Upper lobe of left lung (tissue), 6 donors: ENCODE measurements around the gene SC5D. TPM values are rescaled to one million over a fixed set of nuclear protein-coding genes. Genes with fewer than 3 reads are reported as not detected.

Experiments
- ATAC-seq, 2 donors: fragments of 200-7000 bp; cut with Tn5 transposase; one replicate each; pipeline ENCODE4 v1.9.1; 2022; ENCODE audit warnings: mild to moderate bottlenecking in 2 of 2, moderate library complexity in 2 of 2; ENCODE audit not compliant: low FRiP score in 2 of 2
- DNase-seq, 2 donors: peaks; one replicate each; pipeline ENCODE4 v3.0.0-alpha.2; 2019 to 2020
- H3K27ac ChIP-seq, 4 donors: fragments of 200-600 bp; sonication (generic); one replicate each; pipeline ENCODE4 v1.5.1; 2016 to 2019
- H3K27me3 ChIP-seq, 4 donors: fragments of 200-600 bp; sonication (generic); one replicate each; pipeline ENCODE4 v1.5.1; 2017 to 2019
- H3K36me3 ChIP-seq, 4 donors: fragments of 200-600 bp; sonication (generic); one replicate each; pipeline ENCODE4 v1.5.1; 2016 to 2019
- H3K4me1 ChIP-seq, 4 donors: fragments of 200-600 bp; sonication (generic); one replicate each; pipeline ENCODE4 v1.5.1; 2018 to 2019
- H3K4me3 ChIP-seq, 4 donors: fragments of 200-600 bp; sonication (generic); one replicate each; pipeline ENCODE4 v1.5.1; 2017 to 2019; ENCODE audit warnings: mild to moderate bottlenecking in 2 of 4, moderate library complexity in 1 of 4
- H3K9me3 ChIP-seq, 4 donors: fragments of 200-600 bp; sonication (generic); one replicate each; pipeline ENCODE4 v1.5.1; 2018 to 2019
- CTCF ChIP-seq, 6 experiments: fragments of 450-650 bp in 4 of 6; fragments of 200-600 bp in 2 of 6; sonication (generic) in 2 of 6; IDR thresholded peaks; one replicate each; pipeline ENCODE4 v1.5.1; 2016 to 2019; ENCODE audit warnings: antibody characterized with exemption in 6 of 6
- EP300 ChIP-seq, 4 donors: sonication (generic); formaldehyde crosslinking; IDR thresholded peaks; one replicate each; pipeline ENCODE4 v1.5.1; 2017; ENCODE audit warnings: antibody characterized with exemption in 4 of 4, control low read depth in 2 of 4
- POLR2A ChIP-seq, 4 donors: fragments of 450-650 bp; IDR thresholded peaks; one replicate each; pipeline ENCODE4 v1.5.1; 2016 to 2017; ENCODE audit warnings: antibody characterized with exemption in 4 of 4, mild to moderate bottlenecking in 2 of 4
- POLR2AphosphoS5 ChIP-seq, 2 donors: sonication (generic); formaldehyde crosslinking; IDR thresholded peaks; one replicate each; pipeline ENCODE4 v1.5.1; 2017; ENCODE audit warnings: antibody characterized with exemption in 2 of 2
- WGBS, 2 donors: methylation state at CpG; one replicate each; pipeline ENCODE4 v1.1.5; 2017 to 2018; 5-methylcytosine and 5-hydroxymethylcytosine counted together
- total RNA-seq, 6 donors: library from RNA; depleted of rRNA in 4 of 6; stranded (reverse); fragments of >200 nt in 4 of 6; gene quantifications; one replicate each; pipeline versions ENCODE4 v1.1.0 to v1.2.1, GENCODE V29; 2016 to 2021
- donor health status: DM: no; HTN: no; CAD: no; lungs with moderate emphysema.
- donor health status: DM: no; HTN: yes; CAD: no; lungs with severe emphysema.

The SC5D gene
- total RNA-seq, 6 donors from 2014 or later, result 9.4 to 79.9 (median 48.8) TPM

DNA sequence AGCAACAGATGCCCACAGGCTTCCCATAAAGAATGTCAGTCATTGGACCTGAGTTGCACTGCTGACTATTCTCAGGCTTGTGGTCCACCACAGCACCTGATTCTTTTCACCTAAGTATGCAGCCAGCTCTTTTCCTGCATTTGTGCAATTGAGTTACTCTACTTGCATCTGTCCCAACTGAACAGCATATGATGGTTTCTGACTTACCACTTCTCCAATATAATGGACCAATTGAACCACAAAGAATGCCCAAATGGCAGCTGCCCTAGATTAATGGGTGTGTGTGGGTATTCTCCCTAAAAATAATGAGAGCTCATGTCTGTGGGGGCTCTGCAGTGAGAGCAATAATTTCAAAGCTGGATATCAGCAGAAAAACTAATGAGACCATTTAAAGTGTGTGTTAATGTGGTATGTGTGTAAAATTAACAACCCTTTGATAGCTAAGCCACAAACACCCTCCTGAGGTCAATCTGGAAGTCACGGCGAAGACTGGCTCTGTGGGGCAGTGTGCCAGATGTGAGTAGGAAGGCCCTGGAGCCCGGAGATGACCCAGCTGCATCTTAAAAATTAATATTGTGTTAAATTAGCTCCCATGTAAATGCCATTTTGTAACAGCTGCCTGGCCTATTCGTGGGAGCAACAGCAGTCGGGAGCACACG is 43.8 kb downstream of the SC5D start:
- WGBS, 2 donors, result 73 to 78% methylated on average over 6 of the region's 6 CpGs
- H3K27ac ChIP-seq, result no peak overlapping the region
- TF ChIP-seq POLR2A (IDR thresholded peaks at IDR 0.05), result no peak
- TF ChIP-seq CTCF (IDR thresholded peaks at IDR 0.05), result no peak
- no peak for TF ChIP-seq POLR2AphosphoS5 (IDR thresholded peaks at IDR 0.05)
- no peak for TF ChIP-seq EP300 (IDR thresholded peaks at IDR 0.05)
- H3K9me3 ChIP-seq, result no peaks in the 10 kb centered on the region
- DNase-seq, result no peak
- peaks cover 0 to 3% (median 0%) of the 10 kb centered on the region in 4 donors for H3K4me1 ChIP-seq
- no peaks in the 10 kb centered on the region for H3K36me3 ChIP-seq
- ATAC-seq, result no peak
- H3K27me3 ChIP-seq, result no peaks in the 10 kb centered on the region
- no peak overlapping the region for H3K4me3 ChIP-seq

- H3K9me3 ChIP-seq, result no peaks in the 10 kb centered on the region
- no peak for ATAC-seq
- no peak for DNase-seq
- peaks cover 0 to 3% (median 0%) of the 10 kb centered on the region in 4 donors for H3K4me1 ChIP-seq
- no peaks in the 10 kb centered on the region for H3K36me3 ChIP-seq
- WGBS, 2 donors, result 92 to 96% methylated on average over 2 of the region's 2 CpGs
- H3K27me3 ChIP-seq, result no peaks in the 10 kb centered on the region
- H3K4me3 ChIP-seq, result no peak overlapping the region
- no peak overlapping the region for H3K27ac ChIP-seq
- TF ChIP-seq POLR2A (IDR thresholded peaks at IDR 0.05) (no peak), CTCF (IDR thresholded peaks at IDR 0.05) (no peak), POLR2AphosphoS5 (IDR thresholded peaks at IDR 0.05) (no peak), EP300 (IDR thresholded peaks at IDR 0.05) (no peak)
Observed at GRCh38 chr11:121337078-121337477, 44.5 kb downstream of the SC5D start.

GRCh38 chr11:121337740-121338272 is 45.2 kb downstream of the SC5D start:
- H3K27me3 ChIP-seq, result no peaks in the 10 kb centered on the region
- DNase-seq (no peak), ATAC-seq (no peak)
- H3K27ac ChIP-seq, result peak overlapping the region in 3 of 4 donors; percentile 1 to 42 (median 27)
- no peaks in the 10 kb centered on the region for H3K36me3 ChIP-seq
- TF ChIP-seq CTCF (IDR thresholded peaks at IDR 0.05), result no peak
- TF ChIP-seq EP300 (IDR thresholded peaks at IDR 0.05), result no peak
- no peak for TF ChIP-seq POLR2A (IDR thresholded peaks at IDR 0.05)
- TF ChIP-seq POLR2AphosphoS5 (IDR thresholded peaks at IDR 0.05), result no peak
- H3K9me3 ChIP-seq, result no peaks in the 10 kb centered on the region
- 77 to 80% methylated on average over 6 of the region's 6 CpGs for WGBS, 2 donors
- peaks cover 0 to 3% (median 0%) of the 10 kb centered on the region in 4 donors for H3K4me1 ChIP-seq
- no peak overlapping the region for H3K4me3 ChIP-seq

GRCh38 chr11:121338536-121338935 is 46.0 kb downstream of the SC5D start:
- TF ChIP-seq POLR2A (IDR thresholded peaks at IDR 0.05), result no peak
- no peak for TF ChIP-seq POLR2AphosphoS5 (IDR thresholded peaks at IDR 0.05)
- TF ChIP-seq EP300 (IDR thresholded peaks at IDR 0.05), result no peak
- no peak for TF ChIP-seq CTCF (IDR thresholded peaks at IDR 0.05)
- H3K36me3 ChIP-seq, result no peaks in the 10 kb centered on the region
- no peaks in the 10 kb centered on the region for H3K27me3 ChIP-seq
- peaks cover 0 to 3% (median 0%) of the 10 kb centered on the region in 4 donors for H3K4me1 ChIP-seq
- H3K4me3 ChIP-seq, result no peak overlapping the region
- whole genome bisulfite sequencing, 2 donors, result 94 to 97% methylated on average over 11 of the region's 11 CpGs
- H3K9me3 ChIP-seq, result no peaks in the 10 kb centered on the region
- no peak for DNase-seq
- H3K27ac ChIP-seq, result peak overlapping the region in 3 of 4 donors; percentile 1 to 42 (median 27)
- no peak for ATAC-seq
